ENCODE data around the gene HEXIM2.
A peak's percentile ranks its signal among the peaks of the same experiment; 100 is the strongest.

- TF ChIP-seq, protein P1, sequence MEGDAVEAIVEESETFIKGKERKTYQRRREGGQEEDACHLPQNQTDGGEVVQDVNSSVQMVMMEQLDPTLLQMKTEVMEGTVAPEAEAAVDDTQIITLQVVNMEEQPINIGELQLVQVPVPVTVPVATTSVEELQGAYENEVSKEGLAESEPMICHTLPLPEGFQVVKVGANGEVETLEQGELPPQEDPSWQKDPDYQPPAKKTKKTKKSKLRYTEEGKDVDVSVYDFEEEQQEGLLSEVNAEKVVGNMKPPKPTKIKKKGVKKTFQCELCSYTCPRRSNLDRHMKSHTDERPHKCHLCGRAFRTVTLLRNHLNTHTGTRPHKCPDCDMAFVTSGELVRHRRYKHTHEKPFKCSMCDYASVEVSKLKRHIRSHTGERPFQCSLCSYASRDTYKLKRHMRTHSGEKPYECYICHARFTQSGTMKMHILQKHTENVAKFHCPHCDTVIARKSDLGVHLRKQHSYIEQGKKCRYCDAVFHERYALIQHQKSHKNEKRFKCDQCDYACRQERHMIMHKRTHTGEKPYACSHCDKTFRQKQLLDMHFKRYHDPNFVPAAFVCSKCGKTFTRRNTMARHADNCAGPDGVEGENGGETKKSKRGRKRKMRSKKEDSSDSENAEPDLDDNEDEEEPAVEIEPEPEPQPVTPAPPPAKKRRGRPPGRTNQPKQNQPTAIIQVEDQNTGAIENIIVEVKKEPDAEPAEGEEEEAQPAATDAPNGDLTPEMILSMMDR (IDR thresholded peaks at IDR 0.05): no peak
- TF ChIP-seq CHD2 (IDR thresholded peaks at IDR 0.05; ENCODE audit: low read length, partially characterized antibody) (no peak), EP300 (IDR thresholded peaks at IDR 0.05; ENCODE audit: borderline replicate concordance in 1 of 2, low read depth in 1 of 2, low read length in 1 of 2) (no peak), RAD21 (IDR thresholded peaks at IDR 0.05; ENCODE audit: low read length) (no peak), TEAD4 (IDR thresholded peaks at IDR 0.05; ENCODE audit: borderline replicate concordance, insufficient read depth) (no peak), SMC3 (IDR thresholded peaks at IDR 0.05; ENCODE audit: low read depth, low read length) (no peak), NRF1 (IDR thresholded peaks at IDR 0.05; ENCODE audit: low read depth, low read length) (no peak), RCOR1 (IDR thresholded peaks at IDR 0.05; ENCODE audit: low read length) (no peak), RFX5 (IDR thresholded peaks at IDR 0.05; ENCODE audit: low read length) (no peak), USF1 (IDR thresholded peaks at IDR 0.05; ENCODE audit: borderline replicate concordance, low read depth) (peak; percentile 34; the same call in 1 of the 2 replicates), NFIC (IDR thresholded peaks at IDR 0.05; ENCODE audit: borderline replicate concordance) (no peak), MXI1 (IDR thresholded peaks at IDR 0.05; ENCODE audit: low read depth, low read length) (no peak)
- TF ChIP-seq, protein P2, sequence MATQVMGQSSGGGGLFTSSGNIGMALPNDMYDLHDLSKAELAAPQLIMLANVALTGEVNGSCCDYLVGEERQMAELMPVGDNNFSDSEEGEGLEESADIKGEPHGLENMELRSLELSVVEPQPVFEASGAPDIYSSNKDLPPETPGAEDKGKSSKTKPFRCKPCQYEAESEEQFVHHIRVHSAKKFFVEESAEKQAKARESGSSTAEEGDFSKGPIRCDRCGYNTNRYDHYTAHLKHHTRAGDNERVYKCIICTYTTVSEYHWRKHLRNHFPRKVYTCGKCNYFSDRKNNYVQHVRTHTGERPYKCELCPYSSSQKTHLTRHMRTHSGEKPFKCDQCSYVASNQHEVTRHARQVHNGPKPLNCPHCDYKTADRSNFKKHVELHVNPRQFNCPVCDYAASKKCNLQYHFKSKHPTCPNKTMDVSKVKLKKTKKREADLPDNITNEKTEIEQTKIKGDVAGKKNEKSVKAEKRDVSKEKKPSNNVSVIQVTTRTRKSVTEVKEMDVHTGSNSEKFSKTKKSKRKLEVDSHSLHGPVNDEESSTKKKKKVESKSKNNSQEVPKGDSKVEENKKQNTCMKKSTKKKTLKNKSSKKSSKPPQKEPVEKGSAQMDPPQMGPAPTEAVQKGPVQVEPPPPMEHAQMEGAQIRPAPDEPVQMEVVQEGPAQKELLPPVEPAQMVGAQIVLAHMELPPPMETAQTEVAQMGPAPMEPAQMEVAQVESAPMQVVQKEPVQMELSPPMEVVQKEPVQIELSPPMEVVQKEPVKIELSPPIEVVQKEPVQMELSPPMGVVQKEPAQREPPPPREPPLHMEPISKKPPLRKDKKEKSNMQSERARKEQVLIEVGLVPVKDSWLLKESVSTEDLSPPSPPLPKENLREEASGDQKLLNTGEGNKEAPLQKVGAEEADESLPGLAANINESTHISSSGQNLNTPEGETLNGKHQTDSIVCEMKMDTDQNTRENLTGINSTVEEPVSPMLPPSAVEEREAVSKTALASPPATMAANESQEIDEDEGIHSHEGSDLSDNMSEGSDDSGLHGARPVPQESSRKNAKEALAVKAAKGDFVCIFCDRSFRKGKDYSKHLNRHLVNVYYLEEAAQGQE (IDR thresholded peaks at IDR 0.05; ENCODE audit: low read depth, low read length): no peak
Measured at GRCh38 chr17:45146592-45146889, 15.1 kb upstream of the HEXIM2 start.
